ENCODE results near the gene TMEM174. TPM values are rescaled to one million over a fixed set of nuclear protein-coding genes. Genes with fewer than 3 reads are reported as not detected.
"Not testable (repeated sequence)": the region's sequence is repeated elsewhere in the genome, so short reads cannot be mapped to it uniquely, and the experiment has no call there.

TMEM174 gene
- total RNA-seq, 1 donor = not detected

GRCh38 chr5:73188764-73189531 is 16.0 kb downstream of the TMEM174 start:
- no peak for DNase-seq (ENCODE audit: low read depth in 2 of 3, low spot score in 2 of 3)

GRCh38 chr5:73189871-73190376 is 16.9 kb downstream of the TMEM174 start:
- DNase-seq (ENCODE audit: low read depth in 2 of 3, low spot score in 2 of 3) = no peak

- DNase-seq (ENCODE audit: low read depth in 2 of 3, low spot score in 2 of 3) = no peak
Observed at GRCh38 chr5:73192370-73192769, 19.4 kb downstream of the TMEM174 start.

GRCh38 chr5:73193592-73193991 is 20.6 kb downstream of the TMEM174 start:
- DNase-seq (ENCODE audit: low read depth in 2 of 3, low spot score in 2 of 3) = no peak

GRCh38 chr5:73196201-73196600 is 23.2 kb downstream of the TMEM174 start:
- DNase-seq (ENCODE audit: low read depth in 2 of 3, low spot score in 2 of 3) = no peak

- no peak for DNase-seq (ENCODE audit: low read depth in 2 of 3, low spot score in 2 of 3)
Observed at GRCh38 chr5:73197637-73198257, 24.8 kb downstream of the TMEM174 start.

- DNase-seq (ENCODE audit: low read depth in 2 of 3, low spot score in 2 of 3) = no peak
Observed at GRCh38 chr5:73198833-73199592, 26.0 kb downstream of the TMEM174 start.

- DNase-seq (ENCODE audit: low read depth in 2 of 3, low spot score in 2 of 3) = no peak
Observed at GRCh38 chr5:73199671-73200070, 26.7 kb downstream of the TMEM174 start.

GRCh38 chr5:73201547-73202513 is 28.8 kb downstream of the TMEM174 start:
- peak; percentile 37 to 69 (median 60) for DNase-seq (ENCODE audit: low read depth in 2 of 3, low spot score in 2 of 3)

- no peak for DNase-seq (ENCODE audit: low read depth in 2 of 3, low spot score in 2 of 3)
Observed at GRCh38 chr5:73204332-73204731, 31.3 kb downstream of the TMEM174 start.

GRCh38 chr5:73204733-73205132 is 31.7 kb downstream of the TMEM174 start:
- no peak for DNase-seq (ENCODE audit: low read depth in 2 of 3, low spot score in 2 of 3)

GRCh38 chr5:73205305-73205704 is 32.3 kb downstream of the TMEM174 start:
- DNase-seq (ENCODE audit: low read depth in 2 of 3, low spot score in 2 of 3) = peak in 1 of 3 donors; percentile 39

GRCh38 chr5:73207239-73207638 is 34.2 kb downstream of the TMEM174 start:
- not testable (repeated sequence) for DNase-seq (ENCODE audit: low read depth in 2 of 3, low spot score in 2 of 3)

- not testable (repeated sequence) for DNase-seq (ENCODE audit: low read depth in 2 of 3, low spot score in 2 of 3)
Observed at GRCh38 chr5:73209075-73209474, 36.1 kb downstream of the TMEM174 start.

- DNase-seq (ENCODE audit: low read depth in 2 of 3, low spot score in 2 of 3) = not testable (repeated sequence)
Observed at GRCh38 chr5:73212693-73213092, 39.7 kb downstream of the TMEM174 start.

GRCh38 chr5:73213566-73213998 is 40.6 kb downstream of the TMEM174 start:
- no peak for DNase-seq (ENCODE audit: low read depth in 2 of 3, low spot score in 2 of 3)

- DNase-seq (ENCODE audit: low read depth in 2 of 3, low spot score in 2 of 3) = no peak
Observed at GRCh38 chr5:73214306-73214705, 41.3 kb downstream of the TMEM174 start.

- no peak for DNase-seq (ENCODE audit: low read depth in 2 of 3, low spot score in 2 of 3)
Observed at GRCh38 chr5:73214996-73215395, 42.0 kb downstream of the TMEM174 start.

GRCh38 chr5:73215531-73215890 is 42.5 kb downstream of the TMEM174 start:
- peak in 1 of 3 donors; percentile 43 for DNase-seq (ENCODE audit: low read depth in 2 of 3, low spot score in 2 of 3)

Measured in hematopoietic multipotent progenitor cell (in vitro differentiated cells).